Hepatocyte (in vitro differentiated cells): Measurements from ENCODE around the gene SH3PXD2A. TPM values are rescaled to one million over a fixed set of nuclear protein-coding genes. Genes with fewer than 3 reads are reported as not detected.

Source experiments
- DNase-seq: peaks from one replicate; pipeline ENCODE4 v3.0.0-alpha.2; 2016; ENCODE audit warnings: low spot score
- H2AFZ ChIP-seq: fragments of 200-600 bp; sonication (generic); 2 replicates; pipeline ENCODE4 v1.6.0; 2016; ENCODE audit warnings: antibody characterized with exemption, mild to moderate bottlenecking
- H3K27ac ChIP-seq: fragments of 200-600 bp; sonication (generic); 2 replicates; pipeline ENCODE4 v1.5.1; 2016; ENCODE audit warnings: mild to moderate bottlenecking
- H3K27me3 ChIP-seq: fragments of 200-600 bp; sonication (generic); 2 replicates; pipeline ENCODE4 v1.6.1; 2016
- H3K36me3 ChIP-seq: fragments of 200-600 bp; sonication (generic); replicated peaks from 2 replicates; pipeline ENCODE4 v1.5.1; 2016; ENCODE audit warnings: low read depth; ENCODE audit not compliant: insufficient read depth
- H3K4me1 ChIP-seq: fragments of 200-600 bp; sonication (generic); 2 replicates; pipeline ENCODE4 v1.5.1; 2016; ENCODE audit warnings: mild to moderate bottlenecking, moderate library complexity; ENCODE audit not compliant: insufficient read depth
- H3K4me2 ChIP-seq: fragments of 200-600 bp; sonication (generic); 2 replicates; pipeline ENCODE4 v1.6.0; 2016
- H3K4me3 ChIP-seq: fragments of 200-600 bp; sonication (generic); 2 replicates; pipeline ENCODE4 v1.5.1; 2016; ENCODE audit warnings: mild to moderate bottlenecking
- H3K79me2 ChIP-seq: fragments of 200-600 bp; sonication (generic); 2 replicates; pipeline ENCODE4 v1.6.0; 2017; ENCODE audit warnings: mild to moderate bottlenecking
- H3K9me2 ChIP-seq: fragments of 200-600 bp; sonication (generic); replicated peaks from 2 replicates; pipeline ENCODE4 v1.6.0; 2017; ENCODE audit warnings: mild to moderate bottlenecking; ENCODE audit not compliant: insufficient read depth
- H3K9me3 ChIP-seq: fragments of 200-600 bp; sonication (generic); 2 replicates; pipeline ENCODE4 v1.5.1; 2016; ENCODE audit warnings: low read depth, mild to moderate bottlenecking
- H4K20me1 ChIP-seq: fragments of 200-600 bp; sonication (generic); 2 replicates; pipeline ENCODE4 v1.6.0; 2016; ENCODE audit warnings: mild to moderate bottlenecking; ENCODE audit not compliant: insufficient read depth, poor library complexity, severe bottlenecking
- CTCF ChIP-seq: fragments of 200-600 bp; sonication (generic); IDR thresholded peaks from 2 replicates; pipeline ENCODE4 v1.5.1; 2016; ENCODE audit warnings: antibody characterized with exemption, mild to moderate bottlenecking; ENCODE audit not compliant: poor library complexity
- EZH2 ChIP-seq: fragments of 200-600 bp; sonication (generic); IDR thresholded peaks from 2 replicates; pipeline ENCODE4 v1.6.1; 2016; ENCODE audit warnings: antibody characterized with exemption, mild to moderate bottlenecking, borderline replicate concordance
- EZH2phosphoT487 ChIP-seq: fragments of 200-600 bp; sonication (generic); IDR thresholded peaks from one replicate; pipeline ENCODE4 v1.6.1; 2018; ENCODE audit warnings: antibody characterized with exemption, mild to moderate bottlenecking, low read depth, moderate library complexity; ENCODE audit not compliant: unreplicated experiment, severe bottlenecking
- WGBS: methylation state at CpG from one replicate; pipeline ENCODE4 v1.1.6; 2016; ENCODE audit warnings: low lambda C conversion rate; ENCODE audit errors: missing lambda C conversion rate; 5-methylcytosine and 5-hydroxymethylcytosine counted together
- polyA plus RNA-seq: library from polyadenylated mRNA; unstranded; fragments of >200 nt; fragmentation: Nextera tagmentation; extraction: Ambion mirVana; gene quantifications from 2 replicates; pipeline ENCODE4 v1.2.1, GENCODE V29; 2016
- total RNA-seq: library from RNA; depleted of rRNA; stranded (reverse); fragments of >200 nt; gene quantifications from 2 replicates; pipeline ENCODE4 v1.2.3, GENCODE V29; 2014

Gene SH3PXD2A
- total and polyA plus RNA-seq, 2 experiments from 2014 or later = 8.4 to 13.6 TPM

- no peaks in the 10 kb centered on the region for H3K9me2 ChIP-seq
- H2AFZ ChIP-seq = no peak overlapping the region
- DNase-seq = peak; percentile 85
- peaks cover 12% of the 10 kb centered on the region for H3K4me1 ChIP-seq
- H3K79me2 ChIP-seq = no peaks in the 10 kb centered on the region
- H3K27me3 ChIP-seq = no peaks in the 10 kb centered on the region
- 38% methylated on average over 7 of the region's 7 CpGs for WGBS
- H3K9me3 ChIP-seq = no peaks in the 10 kb centered on the region
- no peak overlapping the region for H3K4me3 ChIP-seq
- TF ChIP-seq EZH2phosphoT487 = no peak
- peak; percentile 81 for TF ChIP-seq CTCF
- peak overlapping the region; percentile 63 for H3K27ac ChIP-seq
- no peaks in the 10 kb centered on the region for H4K20me1 ChIP-seq
- H3K36me3 ChIP-seq = no peaks in the 10 kb centered on the region
- no peak overlapping the region for H3K4me2 ChIP-seq
Observed at GRCh38 chr10:103598654-103599115, 256.7 kb downstream of the SH3PXD2A start.

GRCh38 chr10:103597003-103597402 lies 258.4 kb downstream of the SH3PXD2A start:
- no peaks in the 10 kb centered on the region for H3K36me3 ChIP-seq
- no peaks in the 10 kb centered on the region for H4K20me1 ChIP-seq
- H2AFZ ChIP-seq = no peak overlapping the region
- WGBS = 88% methylated on average over 6 of the region's 6 CpGs
- H3K9me3 ChIP-seq = no peaks in the 10 kb centered on the region
- no peaks in the 10 kb centered on the region for H3K9me2 ChIP-seq
- H3K27me3 ChIP-seq = no peaks in the 10 kb centered on the region
- H3K4me3 ChIP-seq = no peak overlapping the region
- no peak overlapping the region for H3K27ac ChIP-seq
- H3K79me2 ChIP-seq = no peaks in the 10 kb centered on the region
- peaks cover 12% of the 10 kb centered on the region for H3K4me1 ChIP-seq
- DNase-seq = no peak
- TF ChIP-seq EZH2 (no peak), EZH2phosphoT487 (no peak), CTCF (no peak)
- H3K4me2 ChIP-seq = no peak overlapping the region

GRCh38 chr10:103595933-103596726 lies 259.2 kb downstream of the SH3PXD2A start:
- H4K20me1 ChIP-seq = no peaks in the 10 kb centered on the region
- TF ChIP-seq EZH2phosphoT487 (no peak), CTCF (no peak), EZH2 (no peak)
- H3K27me3 ChIP-seq = no peaks in the 10 kb centered on the region
- H3K4me2 ChIP-seq = no peak overlapping the region
- peaks cover 12% of the 10 kb centered on the region for H3K4me1 ChIP-seq
- no peak overlapping the region for H2AFZ ChIP-seq
- no peaks in the 10 kb centered on the region for H3K9me2 ChIP-seq
- no peak for DNase-seq
- 90% methylated on average over 4 of the region's 4 CpGs for WGBS
- no peaks in the 10 kb centered on the region for H3K36me3 ChIP-seq
- H3K9me3 ChIP-seq = no peaks in the 10 kb centered on the region
- H3K27ac ChIP-seq = no peak overlapping the region
- H3K4me3 ChIP-seq = no peak overlapping the region
- H3K79me2 ChIP-seq = no peaks in the 10 kb centered on the region
